Subcutaneous adipose tissue (tissue), 4 donors: Measurements from ENCODE around the gene MRPL58. TPM values are rescaled to one million over a fixed set of nuclear protein-coding genes. Genes with fewer than 3 reads are reported as not detected.

Experiments used
- CTCF ChIP-seq: fragments of 450-650 bp; IDR thresholded peaks from one replicate; pipeline ENCODE4 v1.5.1; 2016; ENCODE audit warnings: low read depth, mild to moderate bottlenecking, control low read depth, antibody characterized with exemption, moderate library complexity
- total RNA-seq, 4 donors: library from RNA; depleted of rRNA; stranded (reverse); fragments of >200 nt; gene quantifications; one replicate each; pipeline ENCODE4 v1.1.0, GENCODE V29; 2016

Gene MRPL58
- total RNA-seq, 4 donors from 2014 or later: 34.8 to 53.5 (median 45.1) TPM

DNA sequence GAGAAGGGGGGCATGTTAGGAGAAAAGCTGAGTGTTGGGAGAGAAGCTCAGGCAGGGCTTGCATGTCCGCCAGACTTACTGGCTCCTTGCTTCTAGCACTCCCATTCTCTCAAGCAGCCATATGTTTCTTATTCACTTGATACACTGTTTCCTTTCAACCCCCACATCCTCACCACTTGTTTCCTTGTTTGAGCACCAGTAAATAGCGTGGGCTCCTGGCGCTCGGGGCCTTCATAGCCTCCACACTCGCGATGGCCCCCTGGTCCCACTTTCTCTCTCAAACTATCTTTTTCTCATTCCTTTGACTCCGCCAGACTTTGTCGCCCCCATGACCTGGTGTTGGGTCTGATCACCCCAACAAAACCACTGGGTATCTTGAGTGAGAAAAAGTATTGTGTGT, 17.7 kb downstream of the MRPL58 start:
- TF ChIP-seq CTCF: no peak

DNA sequence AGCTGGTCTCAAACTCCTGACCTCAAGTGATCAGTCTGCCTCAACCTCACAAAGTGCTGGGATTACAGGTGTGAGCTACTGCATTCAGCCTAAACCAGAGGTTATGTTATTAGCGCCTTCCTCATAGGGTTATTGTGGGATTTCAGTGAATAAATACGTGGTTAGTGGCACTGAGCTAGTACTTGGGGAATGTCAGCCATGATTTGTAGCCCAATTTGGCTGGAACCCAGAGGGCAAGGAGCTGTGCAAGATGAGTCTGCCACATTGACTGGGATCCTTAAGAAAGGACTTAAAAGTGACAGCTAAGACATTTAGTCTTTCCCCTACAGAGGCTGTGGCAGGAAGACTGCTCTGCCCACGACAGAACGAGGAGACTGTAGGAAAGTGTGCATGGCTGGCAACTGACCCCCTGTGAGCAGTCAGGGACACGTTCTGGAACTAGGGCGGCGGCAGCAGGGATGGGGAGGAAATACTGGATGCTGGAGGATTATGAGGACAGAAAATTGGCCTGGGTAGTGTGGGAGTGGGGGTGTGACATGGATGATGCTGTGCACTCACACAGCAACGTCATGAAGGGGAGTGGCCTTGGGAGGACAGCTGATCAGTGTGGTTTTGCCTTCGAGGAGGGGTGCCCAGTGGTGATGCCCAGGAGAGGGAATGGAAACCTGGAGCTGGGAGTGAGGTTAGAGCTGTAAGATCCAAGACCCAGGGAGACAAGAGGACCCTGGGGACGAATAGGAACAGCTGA, 19.7 kb downstream of the MRPL58 start:
- no peak for TF ChIP-seq CTCF

- no peak for TF ChIP-seq CTCF
Measured at GRCh38 chr17:75032720-75033280, 20.3 kb downstream of the MRPL58 start.

DNA sequence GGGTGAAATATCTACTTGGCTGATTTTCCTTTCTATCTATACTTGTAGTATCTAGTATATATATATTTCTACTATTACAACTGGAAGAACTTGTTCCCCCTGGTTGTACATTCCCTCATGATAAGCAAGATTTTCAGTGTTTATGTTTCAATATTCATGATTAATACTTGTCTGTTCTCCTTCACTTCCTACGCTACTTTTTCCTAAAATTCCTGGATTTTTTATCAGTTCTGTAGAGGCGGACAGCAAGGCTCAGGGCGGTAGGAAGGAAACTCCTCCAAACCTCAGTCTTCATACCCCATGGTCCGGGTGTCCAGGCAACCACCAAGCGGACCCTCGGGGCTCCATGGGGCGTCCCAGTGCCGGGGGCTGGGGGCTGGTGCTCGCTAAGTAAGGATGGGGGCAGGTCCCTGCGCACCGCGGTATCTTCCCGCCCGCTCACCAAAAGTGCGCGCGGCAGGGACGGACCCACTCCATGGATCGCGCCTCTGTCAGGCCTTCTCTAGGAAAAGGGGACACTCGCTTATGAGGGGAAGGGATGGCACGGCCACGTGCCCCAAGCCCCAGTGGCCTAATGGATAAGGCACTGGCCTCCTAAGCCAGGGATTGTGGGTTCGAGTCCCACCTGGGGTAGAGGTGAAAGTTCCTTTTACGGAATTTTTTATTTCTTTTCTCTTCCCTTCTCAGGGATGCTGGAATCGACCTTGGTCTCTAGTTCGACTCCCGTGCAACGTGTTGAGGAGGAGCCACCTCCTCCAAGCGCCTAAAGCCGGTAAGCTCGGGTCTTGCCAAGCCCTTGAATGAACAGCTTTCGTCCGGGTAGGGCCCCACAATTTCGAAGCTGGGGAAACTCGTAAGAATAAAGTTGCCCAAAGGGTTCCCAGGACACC, 21.1 kb downstream of the MRPL58 start:
- TF ChIP-seq CTCF: no peak

DNA sequence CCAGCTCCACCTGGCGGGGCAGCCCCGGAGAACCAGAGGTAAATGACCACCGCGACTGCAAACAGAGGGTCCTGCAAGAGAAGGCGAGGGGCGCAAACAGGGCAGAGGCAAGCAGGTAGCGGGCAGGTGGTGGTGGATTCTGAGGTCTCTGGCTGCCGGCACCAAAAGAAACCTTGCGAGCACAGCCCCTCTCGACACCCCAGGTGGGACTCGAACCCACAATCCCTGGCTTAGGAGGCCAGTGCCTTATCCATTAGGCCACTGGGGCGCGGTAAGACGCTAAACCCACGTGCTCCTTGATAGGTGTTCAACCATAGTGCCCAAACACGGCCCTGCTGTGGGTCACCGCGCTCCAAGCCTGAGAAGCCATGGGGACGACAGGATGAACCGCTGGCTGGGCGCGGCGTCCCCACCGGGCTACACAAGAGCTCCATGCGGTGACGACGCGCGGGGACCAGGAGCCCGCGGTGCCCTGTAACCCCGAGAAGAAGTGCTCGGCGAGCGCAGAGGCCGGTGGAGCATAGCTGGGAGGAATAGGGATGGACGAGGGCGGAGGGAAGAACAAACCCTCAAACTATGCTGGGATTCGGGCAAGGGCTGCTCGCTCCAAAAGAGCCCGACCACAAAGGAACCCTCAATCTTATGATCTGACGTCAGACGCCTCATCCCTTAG, 21.9 kb downstream of the MRPL58 start:
- TF ChIP-seq CTCF: no peak

DNA sequence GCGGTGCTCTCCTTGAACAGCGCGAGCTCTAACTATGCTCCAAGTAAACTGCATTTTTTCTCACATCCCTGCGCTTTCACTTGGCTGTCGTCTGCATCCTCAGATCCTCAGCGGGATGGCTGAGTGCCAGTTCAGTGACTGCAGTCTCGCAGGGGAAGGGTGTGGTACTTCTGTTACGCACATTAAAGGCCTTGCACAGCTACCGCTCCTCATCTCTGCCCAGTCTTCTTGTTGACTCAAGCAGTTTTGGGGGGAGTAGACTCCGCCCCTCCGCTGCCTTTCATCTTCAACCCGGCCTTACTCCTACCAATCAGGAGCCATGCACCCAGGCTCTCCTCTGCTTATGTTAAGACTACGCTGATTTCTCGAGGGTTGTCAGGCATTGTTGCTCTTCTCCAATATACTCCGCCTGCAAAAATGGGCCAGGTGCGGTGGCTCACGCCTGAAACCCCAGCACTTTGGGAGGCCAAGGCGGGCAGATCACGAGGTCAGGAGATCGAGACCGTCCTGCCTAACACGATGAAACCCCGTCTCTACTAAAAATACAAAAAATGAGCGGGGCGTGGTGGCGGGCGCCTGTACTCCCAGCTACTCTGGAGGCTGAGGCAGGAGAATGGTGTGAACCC, 24.3 kb downstream of the MRPL58 start:
- no peak for TF ChIP-seq CTCF
